H9 (cell line): Measurements from ENCODE around the gene MDFI. TPM values are rescaled to one million over a fixed set of nuclear protein-coding genes. Genes with fewer than 3 reads are reported as not detected.

ENCODE experiments used
- DNase-seq: peaks from one replicate; pipeline ENCODE4 v3.0.0-alpha.2; 2017
- H2AFZ ChIP-seq: one replicate; pipeline ENCODE4 v1.6.1; 2013; ENCODE audit warnings: mild to moderate bottlenecking, low read length, control low read depth, moderate library complexity
- H2AK5ac ChIP-seq: 2 replicates; pipeline ENCODE4 v1.6.1; 2013; ENCODE audit warnings: low read length, control low read depth, mixed read lengths; ENCODE audit not compliant: insufficient read length
- H2BK120ac ChIP-seq: one replicate; pipeline ENCODE4 v1.6.1; 2013; ENCODE audit warnings: low read depth, mild to moderate bottlenecking, low read length, control low read depth, inconsistent platforms; ENCODE audit not compliant: poor library complexity, severe bottlenecking
- H2BK12ac ChIP-seq: 2 replicates; pipeline ENCODE4 v1.6.1; 2013; ENCODE audit warnings: low read length, control low read depth, mixed read lengths, low read depth; ENCODE audit not compliant: insufficient read length
- H2BK15ac ChIP-seq: 2 replicates; pipeline ENCODE4 v1.6.1; 2013; ENCODE audit warnings: low read depth, low read length, control low read depth
- H2BK20ac ChIP-seq: one replicate; pipeline ENCODE4 v1.6.1; 2013; ENCODE audit warnings: low read depth, mild to moderate bottlenecking, low read length, control low read depth, inconsistent platforms; ENCODE audit not compliant: poor library complexity, severe bottlenecking
- H2BK5ac ChIP-seq: 2 replicates; pipeline ENCODE4 v1.6.1; 2013; ENCODE audit warnings: low read length, control low read depth, mixed read lengths; ENCODE audit not compliant: insufficient read length
- H3K14ac ChIP-seq: 2 replicates; pipeline ENCODE4 v1.6.1; 2013; ENCODE audit warnings: low read length, control low read depth; ENCODE audit not compliant: insufficient read depth
- H3K18ac ChIP-seq: 2 replicates; pipeline ENCODE4 v1.6.1; 2013; ENCODE audit warnings: low read depth, mild to moderate bottlenecking, mixed read lengths, low read length, control low read depth; ENCODE audit not compliant: insufficient read length
- H3K23ac ChIP-seq: 2 replicates; pipeline ENCODE4 v1.6.1; 2013; ENCODE audit warnings: low read length, control low read depth, mixed read lengths, low read depth; ENCODE audit not compliant: insufficient read length
- H3K23me2 ChIP-seq: 2 replicates; pipeline ENCODE4 v1.6.1; 2013; ENCODE audit warnings: low read depth, mild to moderate bottlenecking, mixed read lengths, low read length, control low read depth; ENCODE audit not compliant: insufficient read length, poor library complexity, severe bottlenecking
- H3K27ac ChIP-seq: 2 replicates; pipeline ENCODE4 v1.5.1; 2013; ENCODE audit warnings: low read length, control low read depth, mixed read lengths, low read depth; ENCODE audit not compliant: insufficient read length
- H3K27me3 ChIP-seq: 2 replicates; pipeline ENCODE4 v1.6.1; 2013; ENCODE audit warnings: low read length, control low read depth, inconsistent platforms; ENCODE audit not compliant: insufficient read depth
- H3K4ac ChIP-seq: 2 replicates; pipeline ENCODE4 v1.6.1; 2013; ENCODE audit warnings: low read depth, mild to moderate bottlenecking, control low read depth, inconsistent platforms, low read length, moderate library complexity
- H3K4me1 ChIP-seq: 2 replicates; pipeline ENCODE4 v1.6.1; 2013; ENCODE audit warnings: low read length, control low read depth, inconsistent platforms; ENCODE audit not compliant: insufficient read depth
- H3K4me2 ChIP-seq: 2 replicates; pipeline ENCODE4 v1.6.1; 2013; ENCODE audit warnings: low read length, control low read depth, mixed read lengths; ENCODE audit not compliant: insufficient read length, insufficient read depth
- H3K56ac ChIP-seq: 2 replicates; pipeline ENCODE4 v1.6.1; 2013; ENCODE audit warnings: low read depth, mild to moderate bottlenecking, mixed read lengths, low read length, control low read depth; ENCODE audit not compliant: insufficient read length
- H3K79me1 ChIP-seq: 2 replicates; pipeline ENCODE4 v1.6.1; 2013; ENCODE audit warnings: low read depth, mild to moderate bottlenecking, moderate library complexity, low read length, control low read depth, inconsistent platforms; ENCODE audit not compliant: insufficient read depth, poor library complexity, severe bottlenecking
- H3K79me2 ChIP-seq: 2 replicates; pipeline ENCODE4 v1.6.1; 2013; ENCODE audit warnings: low read length, control low read depth, inconsistent platforms; ENCODE audit not compliant: insufficient read depth
- H3K9ac ChIP-seq: 2 replicates; pipeline ENCODE4 v1.6.1; 2013; ENCODE audit warnings: low read length, control low read depth, mixed read lengths; ENCODE audit not compliant: insufficient read length; ENCODE audit errors: extremely low read depth
- H3K9me3 ChIP-seq: one replicate; pipeline ENCODE4 v1.6.1; 2013; ENCODE audit warnings: low read depth, low read length, inconsistent platforms; ENCODE audit not compliant: control insufficient read depth
- H3T11ph ChIP-seq: one replicate; pipeline ENCODE4 v1.6.1; 2013; ENCODE audit warnings: mild to moderate bottlenecking, low read length, control low read depth, inconsistent platforms
- H4K20me1 ChIP-seq: one replicate; pipeline ENCODE4 v1.6.1; 2013; ENCODE audit not compliant: control insufficient read depth, insufficient read length, insufficient read depth
- H4K5ac ChIP-seq: 2 replicates; pipeline ENCODE4 v1.6.1; 2013; ENCODE audit warnings: low read depth, mild to moderate bottlenecking, mixed read lengths, low read length, control low read depth; ENCODE audit not compliant: insufficient read length
- H4K8ac ChIP-seq: replicated peaks from 2 replicates; pipeline ENCODE4 v1.6.1; 2013; ENCODE audit warnings: low read length, control low read depth, mixed read lengths, low read depth; ENCODE audit not compliant: insufficient read length
- H4K91ac ChIP-seq: 2 replicates; pipeline ENCODE4 v1.6.1; 2013; ENCODE audit warnings: low read depth, mild to moderate bottlenecking, moderate library complexity, mixed read lengths, low read length, control low read depth; ENCODE audit not compliant: insufficient read length
- H3K27ac Mint-ChIP-seq, 3 experiments: 2 replicates in 2 of 3; 3 replicates in 1 of 3; pipeline ENCODE4 v1.8.0; 2020 to 2021; ENCODE audit warnings: mixed read lengths in 3 of 3, mild to moderate bottlenecking in 1 of 3, moderate library complexity in 1 of 3
- H3K27me3 Mint-ChIP-seq: 2 replicates; pipeline ENCODE4 v1.8.0; 2021; ENCODE audit warnings: low read depth, mild to moderate bottlenecking, moderate library complexity, mixed read lengths
- H3K36me3 Mint-ChIP-seq, 3 experiments: 2 replicates in 2 of 3; 3 replicates in 1 of 3; pipeline ENCODE4 v1.8.0; 2020 to 2021; ENCODE audit warnings: low read depth in 3 of 3, mixed read lengths in 3 of 3; ENCODE audit not compliant: insufficient read depth in 1 of 3
- H3K4me1 Mint-ChIP-seq, 2 experiments: 2 replicates each; pipeline ENCODE4 v1.8.0; 2020; ENCODE audit warnings: mixed read lengths in 2 of 2
- H3K4me3 Mint-ChIP-seq, 2 experiments: 2 replicates in 1 of 2; 3 replicates in 1 of 2; pipeline ENCODE4 v1.8.0; 2020 to 2021; ENCODE audit warnings: mild to moderate bottlenecking in 2 of 2, mixed read lengths in 2 of 2, moderate library complexity in 1 of 2
- H3K9me3 Mint-ChIP-seq, 2 experiments: 2 replicates in 1 of 2; 3 replicates in 1 of 2; pipeline ENCODE4 v1.8.0; 2020; ENCODE audit warnings: mild to moderate bottlenecking in 2 of 2, mixed read lengths in 2 of 2, moderate library complexity in 1 of 2
- WGBS: extraction: QIAGEN DNeasy Blood & Tissue Kit; methylation state at CpG from one replicate; pipeline ENCODE4 v1.1.7; 2013; ENCODE audit warnings: missing lambda C conversion rate, low lambda C conversion rate, mixed read lengths; ENCODE audit not compliant: insufficient read length; ENCODE audit errors: extremely low coverage; 5-methylcytosine and 5-hydroxymethylcytosine counted together
- total RNA-seq: library from RNA; stranded (reverse); gene quantifications from 2 replicates; pipeline ENCODE4 v1.2.1, GENCODE V29; 2021
- TF ChIP-seq, protein P1 (sequence below): fragments of 200-600 bp; sonication (generic); conservative IDR thresholded peaks from 3 replicates; pipeline ENCODE4 v1.8.0; 2021; ENCODE audit warnings: antibody characterized with exemption, mild to moderate bottlenecking

The MDFI gene
- total RNA-seq, 1 experiment from 2014 or later = 45.0 TPM

DNA sequence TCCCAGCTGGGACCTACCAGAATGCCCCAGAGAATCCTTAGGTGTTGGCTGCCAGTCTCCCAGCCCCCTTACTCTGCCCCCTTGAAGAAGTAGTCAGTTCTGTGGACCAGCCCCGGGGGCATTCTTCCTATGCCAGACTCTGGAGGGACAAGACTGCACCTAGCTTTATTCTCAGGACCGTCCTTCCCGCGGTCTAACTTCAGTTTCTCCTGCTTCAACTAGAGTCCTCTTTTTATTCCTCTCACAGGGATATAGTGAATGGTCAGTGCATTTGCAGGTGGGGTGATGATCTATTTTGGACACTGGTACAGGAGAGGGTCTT is 35.9 kb upstream of the MDFI start:
- no peaks in the 10 kb centered on the region for H3K79me2 ChIP-seq
- no peak overlapping the region for H3K14ac ChIP-seq
- no peak overlapping the region for H4K91ac ChIP-seq
- WGBS = no CpG with 5 or more reads among the region's 4 CpGs
- H4K5ac ChIP-seq = no peak overlapping the region
- no peak overlapping the region for H2BK20ac ChIP-seq
- H3K27ac ChIP-seq = no peak overlapping the region
- no peak overlapping the region for H2BK12ac ChIP-seq
- no peak overlapping the region for H2AK5ac ChIP-seq
- Mint-ChIP-seq H3K9me3 (no peaks in the 10 kb centered on the region; a peak in 1 of 5 replicates), H3K4me1 (peaks cover 10 to 42% of the 10 kb centered on the region in 2 experiments), H3K27me3 (peaks cover 7% of the 10 kb centered on the region), H3K4me3 (no peak overlapping the region), H3K36me3 (no peaks in the 10 kb centered on the region; a peak in 1 of 7 replicates), H3K27ac (no peak overlapping the region)
- no peaks in the 10 kb centered on the region for H3K79me1 ChIP-seq
- H2BK15ac ChIP-seq = no peak overlapping the region
- no peak overlapping the region for H4K8ac ChIP-seq
- no peak overlapping the region for H3K23ac ChIP-seq
- no peak overlapping the region for H2BK120ac ChIP-seq
- H3T11ph ChIP-seq = no peak overlapping the region
- no peak overlapping the region for H3K18ac ChIP-seq
- H3K4me2 ChIP-seq = no peak overlapping the region
- TF ChIP-seq, protein P1, sequence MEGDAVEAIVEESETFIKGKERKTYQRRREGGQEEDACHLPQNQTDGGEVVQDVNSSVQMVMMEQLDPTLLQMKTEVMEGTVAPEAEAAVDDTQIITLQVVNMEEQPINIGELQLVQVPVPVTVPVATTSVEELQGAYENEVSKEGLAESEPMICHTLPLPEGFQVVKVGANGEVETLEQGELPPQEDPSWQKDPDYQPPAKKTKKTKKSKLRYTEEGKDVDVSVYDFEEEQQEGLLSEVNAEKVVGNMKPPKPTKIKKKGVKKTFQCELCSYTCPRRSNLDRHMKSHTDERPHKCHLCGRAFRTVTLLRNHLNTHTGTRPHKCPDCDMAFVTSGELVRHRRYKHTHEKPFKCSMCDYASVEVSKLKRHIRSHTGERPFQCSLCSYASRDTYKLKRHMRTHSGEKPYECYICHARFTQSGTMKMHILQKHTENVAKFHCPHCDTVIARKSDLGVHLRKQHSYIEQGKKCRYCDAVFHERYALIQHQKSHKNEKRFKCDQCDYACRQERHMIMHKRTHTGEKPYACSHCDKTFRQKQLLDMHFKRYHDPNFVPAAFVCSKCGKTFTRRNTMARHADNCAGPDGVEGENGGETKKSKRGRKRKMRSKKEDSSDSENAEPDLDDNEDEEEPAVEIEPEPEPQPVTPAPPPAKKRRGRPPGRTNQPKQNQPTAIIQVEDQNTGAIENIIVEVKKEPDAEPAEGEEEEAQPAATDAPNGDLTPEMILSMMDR = no peak
- peaks cover 3% of the 10 kb centered on the region for H3K23me2 ChIP-seq
- peaks cover 2% of the 10 kb centered on the region; the same call in 1 of the 2 replicates for H3K4me1 ChIP-seq
- no peak overlapping the region for H2BK5ac ChIP-seq
- H3K27me3 ChIP-seq = no peaks in the 10 kb centered on the region
- no peak overlapping the region for H3K4ac ChIP-seq
- H2AFZ ChIP-seq = no peak overlapping the region
- H4K20me1 ChIP-seq = peaks cover 3% of the 10 kb centered on the region
- no peak for DNase-seq
- no peaks in the 10 kb centered on the region for H3K9me3 ChIP-seq
- H3K56ac ChIP-seq = no peak overlapping the region
- no peak overlapping the region for H3K9ac ChIP-seq
